Melanocyte of skin (primary cell): ENCODE results near the gene SQSTM1. TPM values are rescaled to one million over a fixed set of nuclear protein-coding genes. Genes with fewer than 3 reads are reported as not detected.

Source experiments
- small RNA-seq, 2 donors: library from RNA; depleted of rRNA; stranded (forward); fragments of <200 nt; gene quantifications; one replicate each; pipeline ENCODE3, GENCODE V24; 2012
- total RNA-seq, 2 donors: library from RNA; depleted of rRNA; stranded (reverse); fragments of >200 nt; gene quantifications; 2 replicates each; pipeline ENCODE4 v1.2.3, GENCODE V29; 2012

Gene SQSTM1
- 100 to 1,000 TPM; 670 to 701 TPM for total RNA-seq

DNA sequence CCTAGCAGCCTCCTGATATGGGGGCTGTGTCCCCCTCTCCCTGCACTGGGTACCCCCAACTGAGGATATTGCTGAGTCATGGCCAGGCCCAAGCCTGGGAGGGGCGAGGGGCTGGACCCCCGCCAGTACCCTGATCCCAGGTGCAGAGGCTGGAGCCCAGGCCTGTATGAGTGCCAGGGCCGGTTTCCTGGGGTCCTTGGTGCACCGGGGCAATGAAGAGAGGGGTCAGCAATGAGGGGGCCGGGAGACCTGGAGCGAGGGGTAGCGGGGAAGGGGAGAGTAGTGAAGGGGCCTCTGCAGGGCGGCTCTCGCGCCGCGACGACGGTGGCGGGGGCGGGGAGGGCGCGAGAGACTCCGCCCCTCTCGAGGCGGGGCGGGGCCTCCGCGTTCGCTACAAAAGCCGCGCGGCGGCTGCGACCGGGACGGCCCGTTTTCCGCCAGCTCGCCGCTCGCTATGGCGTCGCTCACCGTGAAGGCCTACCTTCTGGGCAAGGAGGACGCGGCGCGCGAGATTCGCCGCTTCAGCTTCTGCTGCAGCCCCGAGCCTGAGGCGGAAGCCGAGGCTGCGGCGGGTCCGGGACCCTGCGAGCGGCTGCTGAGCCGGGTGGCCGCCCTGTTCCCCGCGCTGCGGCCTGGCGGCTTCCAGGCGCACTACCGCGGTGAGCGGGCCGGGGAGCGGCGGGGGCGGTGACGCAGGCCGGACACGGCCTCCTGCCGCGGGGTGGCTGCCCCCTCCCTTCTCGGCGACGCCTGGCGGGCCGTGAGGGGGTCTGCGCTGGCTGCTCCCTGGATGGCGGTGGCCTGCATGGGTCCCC lies at the start of gene SQSTM1:
TSS of gene SQSTM1 (plus strand) at position 423 of the 815 bp plus-strand sequence. CDS start at position 455, 32 bp downstream.

DNA sequence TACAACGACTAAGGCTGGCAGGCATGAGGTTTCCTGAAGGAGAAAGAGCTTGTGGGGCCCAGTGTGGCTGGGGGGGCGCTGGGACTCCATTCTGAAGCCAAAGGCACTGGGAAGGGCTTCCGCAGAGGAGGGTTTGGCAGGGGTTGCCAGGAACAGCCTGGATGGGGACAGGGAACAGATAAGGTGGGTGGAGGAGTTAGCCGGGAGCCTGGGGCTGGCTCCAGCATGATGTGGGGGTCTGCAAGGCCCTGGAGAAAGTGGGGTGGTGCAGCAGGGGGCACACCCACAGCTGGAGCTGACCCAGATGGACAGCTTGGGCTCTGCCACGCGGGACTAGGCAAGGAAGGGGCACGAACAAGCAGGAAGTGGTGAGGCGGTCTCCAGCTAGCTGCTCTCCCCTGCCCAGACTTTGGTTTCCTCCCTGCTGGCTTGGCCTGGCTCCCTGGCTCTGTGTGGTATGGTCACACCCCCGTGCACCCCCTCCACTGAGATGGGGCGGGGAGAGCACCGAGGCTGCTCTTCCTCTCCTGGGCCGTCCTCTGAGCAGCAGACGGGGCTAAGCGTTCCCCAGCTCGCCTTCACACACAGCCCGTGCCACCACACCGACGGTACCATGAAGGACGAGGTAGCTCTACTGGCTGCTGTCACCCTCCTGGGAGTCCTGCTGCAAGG lies 27.1 kb upstream of the SQSTM1 start, which contains the start of gene LTC4S:
TSS of gene LTC4S (plus strand) at position 519 of the 672 bp plus-strand sequence. CDS start at position 614, 95 bp downstream.

DNA sequence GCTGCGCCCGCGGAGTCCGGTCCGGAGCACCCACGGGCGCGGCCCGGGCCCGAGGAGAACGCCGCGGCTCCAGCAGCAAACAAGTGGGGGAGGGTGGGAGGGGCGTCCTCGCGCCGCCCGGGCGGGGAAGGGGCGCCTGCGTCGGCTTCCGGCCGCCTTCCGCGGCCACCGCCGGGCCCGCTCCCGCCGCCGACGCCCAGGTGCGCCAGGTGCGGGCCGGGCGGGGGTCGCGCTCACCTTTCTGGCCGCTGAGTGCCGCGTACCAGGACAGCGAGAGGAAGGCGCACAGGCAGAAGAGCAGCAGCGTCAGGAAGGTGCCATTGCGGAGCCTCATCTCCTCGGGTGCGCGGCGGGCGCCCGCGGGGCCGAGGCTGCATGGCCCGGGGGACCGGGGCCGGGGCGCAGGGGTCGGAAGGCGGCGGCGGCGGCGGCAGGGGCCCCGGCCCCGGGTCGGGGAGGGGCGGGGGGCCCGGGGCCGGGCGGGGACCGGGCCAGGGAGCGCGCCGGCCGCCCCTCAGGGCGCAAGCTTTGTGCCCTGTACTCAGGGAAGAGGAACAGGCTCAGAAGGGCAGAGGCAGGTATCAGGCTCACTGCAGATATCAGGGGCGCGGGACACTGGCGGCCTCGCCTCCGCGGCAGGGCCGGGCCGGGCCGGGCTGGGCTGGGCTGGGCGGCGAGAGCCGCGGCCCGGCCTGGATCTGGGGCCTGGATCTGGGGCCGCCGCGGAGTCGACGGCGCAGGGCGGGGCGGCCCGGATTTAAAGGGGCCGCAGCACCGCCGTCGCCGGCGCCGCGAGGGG lies 14.3 kb upstream of the SQSTM1 start, which contains the start of gene MGAT4B:
TSS of gene MGAT4B (minus strand) at position 617 of the 799 bp plus-strand sequence. CDS start at position 334, 283 bp downstream.

DNA sequence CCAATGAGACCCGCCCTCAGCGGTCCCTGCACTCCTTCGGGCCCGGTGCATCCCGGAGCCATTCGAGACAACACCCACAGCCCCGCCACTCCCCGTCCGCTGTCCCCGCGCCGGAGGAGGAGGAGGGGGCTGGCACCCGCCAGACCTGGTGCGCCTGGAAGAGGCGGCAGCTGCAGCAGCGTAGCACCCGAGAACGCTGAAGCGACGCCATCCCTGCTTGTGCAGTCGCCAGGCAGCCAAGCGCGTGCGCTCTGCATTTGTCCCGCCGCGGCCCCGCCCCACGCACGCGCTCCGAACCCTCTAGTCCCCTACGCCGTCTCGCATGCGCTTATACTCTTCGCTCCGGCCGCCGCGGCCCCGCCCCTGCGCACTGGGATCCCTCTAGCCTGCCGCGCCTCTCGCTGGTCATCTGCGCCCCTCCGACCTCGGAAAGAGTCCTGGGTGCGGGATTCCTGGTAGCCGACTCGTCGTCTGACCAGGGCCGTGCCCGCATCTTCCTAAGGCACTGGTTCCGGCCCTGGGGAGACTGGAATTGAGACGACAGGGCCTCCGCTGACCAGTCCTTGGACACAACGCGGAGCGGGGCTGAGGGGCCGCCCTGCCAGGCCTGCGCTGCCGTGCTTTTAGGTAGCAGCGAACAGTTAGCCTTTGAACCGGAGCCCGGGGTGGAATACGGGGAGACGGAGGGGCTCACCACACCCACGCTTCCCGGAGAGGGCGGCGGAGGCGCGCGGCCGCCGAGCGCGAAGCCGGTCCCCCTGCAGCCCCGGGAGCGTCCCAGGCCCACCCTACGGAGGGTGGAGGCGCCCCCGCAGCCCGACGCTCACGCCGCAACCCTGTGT lies 38.1 kb downstream of the SQSTM1 start, which contains the start of gene MRNIP:
TSS of gene MRNIP (minus strand) at position 232 of the 842 bp plus-strand sequence. CDS start at position 211, 21 bp downstream.

Small RNAs within 50 kb of the gene (small RNA-seq; reads per million reads assigned to genes)
- 0.06 to 0.77 reads per million in 2 donors for gene MIR1229
- 0 reads per million in 2 donors for gene RF00019

Other genes starting within 250 kb of the SQSTM1 start
- 100 to 1,000 TPM; 307 to 395 TPM for gene HNRNPH1, start 197.2 kb upstream of the SQSTM1 start, total RNA-seq
- gene CBY3, start 139.9 kb upstream of the SQSTM1 start, total RNA-seq: not detected
- gene CANX, start 121.9 kb upstream of the SQSTM1 start, total RNA-seq: 100 to 1,000 TPM; 454 to 721 TPM
- gene MAML1, start 88.1 kb upstream of the SQSTM1 start, total RNA-seq: 10 to 100 TPM in 1 of 2 donors, 1 to 10 TPM in 1; 8.6 to 12.0 TPM
- not detected for gene LTC4S, start 26.9 kb upstream of the SQSTM1 start, total RNA-seq
- gene MGAT4B, start 14.0 kb upstream of the SQSTM1 start, total RNA-seq: 100 to 1,000 TPM in 1 of 2 donors, 10 to 100 TPM in 1; 90.5 to 103 TPM
- gene MRNIP, start 37.9 kb downstream of the SQSTM1 start, total RNA-seq: 1 to 10 TPM; 5.9 to 7.3 TPM
- gene TBC1D9B, start 87.0 kb downstream of the SQSTM1 start, total RNA-seq: 10 to 100 TPM; 71.6 to 87.6 TPM